SIG-M5 treated with dmso at 0.1 percent for 504 hours (cell line): Measurements from ENCODE around the gene FBLN2.
A peak's percentile ranks its signal among the peaks of the same experiment; 100 is the strongest.

Experiments
- DNase-seq: peaks from one replicate; lab custom pipeline; 2025; ENCODE audit not compliant: unreplicated experiment; lab: John Stamatoyannopoulos, UW

FBLN2 gene

GRCh38 chr3:13529196-13530112 lies 19.5 kb upstream of the FBLN2 start:
- no peak for DNase-seq

GRCh38 chr3:13530241-13531009 lies 18.5 kb upstream of the FBLN2 start:
- DNase-seq = no peak

- no peak for DNase-seq
These were observed 16.8 kb upstream of the FBLN2 start for GRCh38 chr3:13532085-13532484.

DNA sequence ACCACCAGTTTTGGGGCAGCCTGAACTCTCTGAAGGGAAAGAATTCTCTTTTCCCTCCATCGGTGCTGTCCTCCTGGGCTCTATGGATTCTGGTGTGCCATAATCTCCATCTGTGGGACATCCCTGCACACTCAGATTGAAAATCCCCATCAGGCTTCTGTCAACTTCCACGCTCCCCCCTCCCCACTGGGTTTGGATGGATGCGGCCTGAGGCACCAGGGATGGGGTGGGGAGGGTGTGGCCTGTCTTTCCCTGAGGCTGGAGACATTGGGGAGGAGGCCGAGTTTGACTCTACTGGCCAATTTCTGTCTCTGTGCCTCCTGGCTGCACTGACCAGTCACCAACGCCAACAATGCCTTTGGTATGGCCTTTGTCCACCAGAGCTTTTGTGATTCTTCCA lies 16.3 kb upstream of the FBLN2 start:
- no peak for DNase-seq

GRCh38 chr3:13533885-13534301 lies 15.0 kb upstream of the FBLN2 start:
- DNase-seq = no peak

DNA sequence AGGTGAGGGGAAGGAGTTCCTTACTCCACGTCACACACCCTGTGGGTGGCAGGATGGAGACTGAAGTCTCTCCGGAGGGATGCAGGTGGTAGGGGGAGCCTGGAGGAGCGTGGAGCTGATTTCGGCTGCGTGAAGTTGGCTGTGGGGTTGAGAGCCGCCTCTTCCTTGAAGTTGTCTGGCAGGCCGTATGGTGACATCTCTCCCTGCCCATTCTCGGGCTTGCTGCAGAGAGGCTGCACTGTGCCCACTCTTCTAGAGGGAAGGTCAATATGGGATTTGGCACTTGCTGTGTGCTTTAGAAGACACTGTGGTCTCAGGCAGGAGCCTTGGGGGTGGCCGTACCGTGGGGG lies 13.4 kb upstream of the FBLN2 start:
- DNase-seq = no peak

GRCh38 chr3:13535905-13536304 lies 13.0 kb upstream of the FBLN2 start:
- DNase-seq = no peak

DNA sequence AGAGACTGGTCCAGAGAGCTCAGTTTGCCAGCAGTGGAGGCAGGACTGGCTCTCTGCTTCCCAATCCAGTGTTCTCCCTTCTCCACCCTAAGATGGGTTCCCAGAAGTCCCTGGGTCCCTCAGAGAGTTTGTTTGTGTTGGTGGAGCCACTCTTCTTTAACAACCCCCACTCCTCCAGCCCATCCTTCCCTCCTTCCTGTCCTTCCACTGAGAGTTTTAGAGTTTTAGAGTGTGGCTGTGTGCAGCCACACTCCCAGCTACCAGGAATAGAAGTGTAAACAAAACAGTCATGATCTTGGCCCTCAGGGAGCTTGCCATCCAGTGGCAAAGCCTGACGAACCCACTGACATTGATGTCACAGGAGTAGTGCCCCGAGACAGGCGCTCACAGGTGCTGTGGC lies 12.5 kb upstream of the FBLN2 start:
- DNase-seq = no peak

DNA sequence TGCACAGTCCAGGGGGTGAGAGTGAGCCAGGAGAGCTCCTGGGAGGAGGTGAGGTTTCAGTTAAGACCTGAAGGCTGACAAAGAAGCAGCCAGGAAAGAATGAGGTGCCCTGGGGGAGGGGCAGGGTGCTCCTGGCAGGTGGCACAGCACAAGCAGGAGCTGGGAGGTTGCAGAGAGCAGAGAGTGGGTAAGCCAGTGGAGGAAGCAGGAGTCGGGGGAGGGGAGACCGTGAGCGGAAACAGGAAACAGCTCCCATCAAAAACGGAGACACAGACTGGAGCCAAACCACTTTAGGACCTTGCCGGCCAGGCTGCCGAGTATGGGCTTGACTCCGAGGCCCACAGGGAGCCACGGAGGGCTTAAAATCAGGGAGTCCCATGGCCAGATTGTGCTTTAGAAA lies 12.1 kb upstream of the FBLN2 start:
- DNase-seq = no peak

DNA sequence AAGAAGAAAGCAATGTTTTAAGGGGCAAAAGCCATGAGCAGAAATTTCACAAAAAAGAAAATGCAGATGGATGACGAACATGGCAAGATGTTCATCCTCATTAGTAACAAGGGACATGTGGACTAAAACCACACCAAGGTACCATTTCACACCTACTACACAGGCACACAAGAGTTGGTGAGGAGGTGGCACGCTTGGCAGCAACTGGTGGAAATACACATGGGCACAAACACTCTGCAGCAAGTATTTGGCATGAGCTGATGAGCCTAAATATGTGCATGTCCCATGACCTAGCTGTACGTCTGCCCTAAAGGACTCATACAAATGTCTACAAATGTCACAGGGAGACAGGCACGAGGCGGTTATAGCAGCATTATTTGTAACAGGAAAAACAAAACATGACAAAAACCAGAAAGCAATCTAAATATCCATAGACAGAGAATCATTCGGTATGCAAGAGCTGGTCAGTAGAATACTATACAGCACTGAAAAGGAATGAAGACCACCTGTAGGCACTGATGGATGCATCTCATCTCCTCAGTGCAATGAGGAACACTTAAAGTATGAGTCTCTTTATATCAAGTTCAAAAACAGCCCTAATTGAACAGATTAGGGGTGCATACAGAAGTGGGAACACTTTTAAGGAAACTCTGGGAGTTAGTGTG lies 11.5 kb upstream of the FBLN2 start:
- DNase-seq = no peak

GRCh38 chr3:13537909-13538296 lies 11.0 kb upstream of the FBLN2 start:
- peak; percentile 67 for DNase-seq

GRCh38 chr3:13538520-13539291 lies 10.2 kb upstream of the FBLN2 start:
- no peak for DNase-seq

DNA sequence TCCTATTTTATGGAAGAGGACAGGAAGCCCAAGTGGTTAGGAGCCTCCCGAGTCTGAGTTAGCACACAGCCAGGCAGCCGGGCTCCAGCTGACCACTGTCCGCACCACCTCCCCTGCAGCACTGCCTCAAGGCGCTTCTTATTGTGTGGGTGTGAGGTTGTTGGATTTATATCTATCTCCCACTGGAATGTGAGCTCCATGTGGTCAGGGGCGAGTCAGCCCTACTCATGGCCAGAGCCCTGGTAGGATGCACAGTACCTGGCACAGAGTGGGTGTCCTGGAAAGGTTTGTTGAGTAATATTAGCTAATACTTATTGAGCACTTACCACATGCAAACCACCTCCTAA lies 9.7 kb upstream of the FBLN2 start:
- no peak for DNase-seq

GRCh38 chr3:13539671-13540070 lies 9.3 kb upstream of the FBLN2 start:
- no peak for DNase-seq

GRCh38 chr3:13540297-13540995 lies 8.5 kb upstream of the FBLN2 start:
- DNase-seq = no peak

DNA sequence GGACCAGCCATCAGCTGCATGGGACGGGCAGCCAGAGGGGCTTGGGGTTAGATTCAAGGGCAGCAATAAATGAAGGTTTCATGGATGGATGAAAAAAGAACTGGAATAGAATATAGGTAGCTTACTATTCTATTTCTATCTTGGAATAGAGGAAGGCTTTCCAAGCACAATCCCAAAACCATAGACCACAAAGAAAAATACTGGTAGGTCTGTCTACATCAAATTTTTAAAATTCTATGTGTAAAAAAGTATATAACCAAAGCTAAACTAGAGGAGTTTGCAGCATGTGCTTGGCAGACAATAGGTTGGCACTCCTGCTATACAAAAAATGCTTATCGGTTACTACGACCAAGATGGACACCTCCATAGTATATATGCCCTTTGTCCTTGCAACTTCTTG lies 7.2 kb upstream of the FBLN2 start:
- DNase-seq = no peak

- DNase-seq = no peak
These were observed 6.8 kb upstream of the FBLN2 start for GRCh38 chr3:13542142-13542541.

DNA sequence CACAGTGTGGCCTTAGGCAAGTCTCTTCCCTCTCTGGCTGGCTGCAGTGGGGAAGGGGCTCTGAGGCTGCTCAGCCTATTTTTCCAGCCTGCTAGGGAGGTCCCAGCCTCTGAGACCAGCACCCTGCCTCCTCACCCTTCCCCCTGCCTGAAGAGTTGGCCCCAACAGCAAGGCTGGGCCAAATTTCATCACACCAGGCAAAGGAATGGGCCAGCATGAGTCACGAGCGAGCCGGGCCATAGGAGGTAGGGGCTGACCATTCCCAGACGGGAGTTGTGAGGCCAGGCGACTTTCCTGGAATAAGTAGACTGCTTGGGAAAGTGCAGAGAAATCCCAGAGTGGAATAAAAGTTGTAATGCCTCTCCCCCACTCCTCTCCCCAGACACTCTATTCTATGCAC lies 5.7 kb upstream of the FBLN2 start:
- DNase-seq = no peak

DNA sequence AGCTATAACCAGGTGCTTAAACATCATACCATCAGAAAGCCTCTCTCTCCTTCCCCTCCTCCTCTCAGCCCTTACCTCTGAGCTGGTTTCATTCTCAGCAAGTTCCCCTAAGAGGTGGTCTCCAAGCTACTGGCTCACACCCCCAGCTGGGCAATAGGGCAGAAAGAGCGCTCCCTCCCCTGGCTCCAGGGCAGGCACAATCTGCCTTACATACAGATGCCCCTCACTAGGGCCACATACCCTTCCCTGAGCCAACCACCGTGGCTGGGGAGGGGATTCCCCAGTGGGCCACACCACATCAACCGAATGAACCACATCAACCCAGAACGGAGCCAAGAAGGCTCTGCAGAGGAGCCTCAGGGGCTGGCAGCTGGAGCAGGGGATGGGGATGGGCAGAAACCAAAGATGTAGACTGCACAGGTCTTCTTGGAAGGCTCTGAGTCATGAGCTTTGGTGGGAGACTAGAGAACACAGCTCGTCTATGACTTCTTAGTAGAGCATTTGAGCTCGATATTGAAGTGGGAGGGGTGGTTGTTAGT lies 4.6 kb upstream of the FBLN2 start:
- no peak for DNase-seq

DNA sequence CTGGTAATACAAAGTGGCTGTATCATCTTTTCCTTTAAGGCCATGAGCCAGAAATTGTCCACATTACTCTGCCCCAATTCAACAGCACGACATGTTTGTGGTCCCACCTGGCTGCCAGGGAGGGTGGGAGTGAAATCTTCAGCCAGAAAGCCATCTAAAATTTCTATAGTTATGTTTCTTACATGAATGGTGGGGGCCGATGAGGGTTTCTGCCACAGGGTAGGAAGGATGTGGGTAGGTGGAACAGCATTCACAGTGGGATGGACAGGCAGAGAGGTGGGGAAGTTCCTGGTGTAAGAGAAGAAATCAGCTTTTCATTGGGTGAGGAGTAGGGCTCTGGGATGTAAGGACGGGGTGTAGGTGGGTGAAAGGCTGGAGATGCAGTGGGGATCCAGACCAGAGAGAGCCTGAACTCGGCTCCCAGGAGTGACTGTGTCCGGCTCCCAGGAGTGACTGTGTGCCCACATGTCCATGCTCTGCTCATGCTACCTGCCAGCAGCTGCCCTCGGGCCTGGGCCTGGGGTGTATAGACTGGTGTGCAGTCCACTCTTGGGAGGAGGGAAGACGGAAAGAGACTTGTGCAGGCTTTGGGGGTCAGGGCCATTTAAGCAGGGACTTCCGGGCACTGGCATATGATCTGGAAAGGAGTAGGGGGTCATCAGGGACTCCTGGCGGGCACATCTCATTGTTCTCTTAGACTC lies 3.8 kb upstream of the FBLN2 start:
- no peak for DNase-seq
